Suppressor macrophage treated with lipopolysaccharide for 4 hours (primary cell): ENCODE data around the gene SERTAD1.
A peak's percentile ranks its signal among the peaks of the same experiment; 100 is the strongest.
"Not testable (repeated sequence)": the region's sequence is repeated elsewhere in the genome, so short reads cannot be mapped to it uniquely, and the experiment has no call there.

ENCODE experiments used
- DNase-seq: peaks from one replicate; pipeline ENCODE4 v3.0.0-alpha.2; 2020

SERTAD1 gene, protein sequence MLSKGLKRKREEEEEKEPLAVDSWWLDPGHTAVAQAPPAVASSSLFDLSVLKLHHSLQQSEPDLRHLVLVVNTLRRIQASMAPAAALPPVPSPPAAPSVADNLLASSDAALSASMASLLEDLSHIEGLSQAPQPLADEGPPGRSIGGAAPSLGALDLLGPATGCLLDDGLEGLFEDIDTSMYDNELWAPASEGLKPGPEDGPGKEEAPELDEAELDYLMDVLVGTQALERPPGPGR

DNA sequence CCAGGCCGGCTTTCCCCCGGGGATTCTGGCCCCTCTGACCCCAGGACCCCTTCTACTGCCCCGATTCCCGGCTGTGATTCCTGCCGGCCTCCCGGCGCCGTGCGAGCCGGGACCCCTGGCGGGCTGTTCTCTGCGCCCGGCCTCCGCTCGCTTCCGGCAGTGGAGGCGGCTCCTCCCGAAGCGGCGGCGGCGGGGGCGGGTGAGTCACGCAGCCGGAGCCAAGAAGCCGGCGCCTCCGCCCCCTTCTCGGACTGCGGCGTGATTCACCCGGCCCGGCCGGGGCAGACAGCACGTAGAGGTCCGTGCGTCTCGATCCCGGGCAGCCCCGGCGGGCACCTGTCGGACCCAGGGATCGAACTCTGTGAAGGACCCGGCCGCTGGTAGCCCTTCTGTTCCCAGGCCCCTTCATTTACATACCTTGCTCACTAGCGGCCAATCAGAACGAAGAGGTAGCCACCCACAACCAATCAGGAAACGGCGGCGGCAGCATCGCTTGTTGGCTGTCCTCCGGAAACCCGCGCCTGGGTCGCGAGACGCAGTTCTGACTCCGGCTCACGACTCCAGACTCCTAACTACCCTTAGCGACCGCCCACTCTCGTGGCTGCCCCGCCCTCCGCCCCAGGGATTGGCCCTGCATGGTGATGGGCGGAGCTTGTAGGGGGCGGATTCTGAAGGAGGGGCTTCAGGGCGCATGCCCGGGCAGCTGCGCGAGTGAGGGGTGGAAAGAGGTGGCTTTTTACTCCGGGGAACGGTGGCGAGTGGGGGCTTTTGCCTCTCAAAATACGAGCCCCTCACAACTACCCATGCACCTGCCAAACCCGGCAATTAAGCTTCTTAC lies at the start of gene SERTAD1:
SERTAD1 (minus strand) TSS at position 543 of the 838 bp plus-strand sequence. CDS start 2,446 bp downstream, outside the sequence.
- peak; percentile 100 for DNase-seq

DNA sequence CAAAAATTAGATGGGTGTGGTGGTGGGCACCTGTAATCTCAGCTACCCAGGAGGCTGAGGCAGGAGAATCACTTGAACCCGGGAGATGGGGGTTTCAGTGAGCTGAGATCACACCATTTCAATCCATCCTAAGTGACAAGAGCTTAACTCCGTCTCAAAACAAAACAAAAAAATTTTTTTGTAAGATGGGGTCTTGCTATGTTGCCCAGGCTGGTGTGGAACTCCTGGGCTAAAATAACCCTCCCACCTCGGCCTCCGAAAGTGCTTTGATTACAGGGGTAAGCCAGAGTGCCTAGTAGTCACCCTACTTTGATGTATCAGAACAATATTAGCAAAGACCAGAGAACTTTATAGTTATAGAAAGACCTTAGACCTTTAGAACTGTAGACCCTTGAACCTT lies 48.9 kb upstream of the SERTAD1 start:
- DNase-seq, result no peak

DNA sequence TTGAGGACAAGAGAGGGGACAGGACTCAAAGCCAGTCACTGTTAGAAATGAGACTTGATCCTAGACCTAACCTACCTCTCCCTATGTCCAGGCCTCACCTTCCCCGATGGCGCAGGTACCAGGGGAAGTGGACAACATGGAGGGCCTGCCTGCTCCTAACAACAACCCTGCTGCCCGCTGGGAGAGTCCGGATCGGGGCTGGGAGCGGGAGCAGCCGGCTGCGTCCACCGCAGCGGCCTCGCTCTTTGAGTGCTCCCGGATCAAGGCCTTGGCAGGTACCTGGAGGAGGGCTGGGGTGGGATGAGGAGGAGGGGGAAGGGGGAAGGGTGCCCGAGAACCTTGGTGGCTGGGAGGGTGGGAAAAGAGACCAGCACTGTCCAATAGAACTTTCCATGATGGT lies 46.7 kb upstream of the SERTAD1 start:
- DNase-seq, result no peak

DNA sequence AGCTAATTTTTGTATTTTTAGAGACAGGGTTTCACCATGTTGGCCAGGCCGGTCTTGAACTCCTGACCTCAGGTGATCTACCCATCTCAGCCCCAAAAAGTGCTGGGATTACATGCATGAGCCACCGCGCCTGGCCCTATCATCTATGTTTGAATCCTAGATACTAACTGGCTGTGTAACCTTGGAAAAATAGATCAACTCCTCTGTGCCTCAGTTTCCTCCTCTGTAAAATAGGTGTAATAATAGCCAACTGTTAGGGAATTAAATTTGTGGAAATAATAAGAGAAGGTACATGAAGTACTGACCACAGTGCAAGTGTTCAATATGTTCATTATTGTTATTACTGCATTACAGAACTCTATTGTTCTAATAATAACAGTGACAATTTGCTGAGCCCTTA lies 45.3 kb upstream of the SERTAD1 start:
- no peak for DNase-seq

DNA sequence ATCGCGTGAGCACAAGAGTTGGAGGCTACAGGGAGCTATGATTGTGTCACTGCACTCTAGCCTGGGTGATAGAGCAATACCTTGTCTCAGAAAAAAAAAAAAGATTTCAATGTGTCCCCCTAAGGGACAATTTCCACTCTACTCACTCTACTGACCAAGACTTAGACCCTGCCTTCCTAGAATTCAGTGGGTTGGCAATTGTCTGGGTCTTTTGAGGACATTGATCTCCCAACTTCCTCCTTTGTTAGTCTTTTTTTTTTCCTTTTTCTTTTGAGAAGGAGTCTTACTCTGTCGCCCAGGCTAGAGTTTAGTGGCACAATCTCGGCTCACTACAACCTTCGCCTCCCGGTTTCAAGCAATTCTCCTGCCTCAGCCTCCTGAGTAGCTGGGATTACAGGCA lies 43.2 kb upstream of the SERTAD1 start:
- peak; percentile 10 for DNase-seq

DNA sequence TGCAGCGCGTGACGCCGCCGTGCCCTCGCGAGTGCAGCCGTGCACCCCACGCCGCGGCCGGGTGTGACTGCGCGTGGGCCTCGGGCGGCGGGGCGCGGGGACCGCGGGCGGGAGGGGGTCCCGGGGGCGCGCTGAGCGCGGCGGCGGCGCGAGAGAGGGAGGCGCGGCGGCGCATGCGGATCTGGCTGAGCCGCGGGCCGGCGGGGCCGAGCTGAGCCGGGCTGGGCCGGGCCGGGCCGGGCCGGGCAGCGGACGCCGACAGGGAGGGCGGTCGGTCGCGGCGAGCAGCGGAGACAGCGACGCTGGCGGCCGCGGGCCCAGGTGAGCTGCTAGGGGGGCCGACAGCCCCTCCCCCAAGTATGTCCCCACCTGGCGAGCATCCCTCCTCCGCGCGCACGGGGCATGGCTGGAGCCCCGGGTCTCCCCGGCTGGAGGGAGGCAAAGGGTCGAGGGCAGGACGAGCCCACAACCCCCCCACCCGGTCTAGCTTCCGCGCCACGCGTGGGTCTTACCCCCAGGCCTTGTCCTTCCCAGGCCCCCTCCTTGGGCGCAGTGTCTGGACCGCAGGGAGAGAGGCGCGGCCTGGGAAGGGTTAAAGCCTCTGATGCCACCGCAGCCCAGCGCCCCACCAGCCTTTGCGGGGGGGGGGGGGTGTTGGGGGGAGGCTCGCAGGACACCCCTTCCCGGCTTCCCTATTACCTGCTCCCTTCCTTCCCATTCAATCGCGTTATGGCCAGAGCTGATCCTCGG lies 41.4 kb upstream of the SERTAD1 start, which contains the start of gene SPTBN4:
SPTBN4 (plus strand) TSS at position 17 of the 750 bp plus-strand sequence. CDS start 5,621 bp downstream, outside the sequence.
- DNase-seq, result no peak

DNA sequence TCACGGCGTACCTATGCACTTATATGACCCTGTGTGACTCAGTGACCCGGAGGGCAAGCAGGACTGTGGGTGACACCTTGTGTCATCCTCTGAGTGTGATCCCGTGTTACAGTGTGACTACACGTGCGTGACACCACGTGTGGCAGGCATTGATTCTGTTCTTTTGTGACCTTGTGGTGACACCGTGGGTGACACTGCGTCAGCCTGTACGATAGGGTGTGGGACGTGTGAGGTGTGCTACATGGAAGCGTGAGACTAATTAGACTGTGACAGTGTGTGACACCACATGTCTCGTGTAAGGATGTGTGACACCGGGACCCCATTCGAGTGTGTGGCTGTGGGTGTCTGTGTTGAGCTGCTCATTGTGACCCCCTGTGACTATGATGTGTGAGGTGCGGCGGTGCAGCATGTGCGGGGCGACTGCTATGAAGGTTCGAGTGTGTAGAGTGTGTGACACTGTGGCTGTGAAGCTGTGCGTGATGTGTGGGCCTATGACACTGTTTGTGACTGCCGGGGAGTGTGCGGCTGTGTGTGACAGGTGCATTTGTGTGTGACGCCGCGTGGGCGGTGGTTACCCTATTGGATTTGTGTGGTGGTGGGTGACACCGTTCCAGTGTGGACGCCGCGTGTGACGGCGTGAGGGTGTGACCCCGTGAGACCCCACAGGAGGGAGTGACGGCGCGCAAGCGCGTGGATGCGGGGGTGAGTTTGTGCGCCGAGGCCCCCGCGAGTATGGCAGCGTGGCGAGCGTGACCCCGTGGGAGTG lies 40.6 kb upstream of the SERTAD1 start:
- DNase-seq, result peak; percentile 78

DNA sequence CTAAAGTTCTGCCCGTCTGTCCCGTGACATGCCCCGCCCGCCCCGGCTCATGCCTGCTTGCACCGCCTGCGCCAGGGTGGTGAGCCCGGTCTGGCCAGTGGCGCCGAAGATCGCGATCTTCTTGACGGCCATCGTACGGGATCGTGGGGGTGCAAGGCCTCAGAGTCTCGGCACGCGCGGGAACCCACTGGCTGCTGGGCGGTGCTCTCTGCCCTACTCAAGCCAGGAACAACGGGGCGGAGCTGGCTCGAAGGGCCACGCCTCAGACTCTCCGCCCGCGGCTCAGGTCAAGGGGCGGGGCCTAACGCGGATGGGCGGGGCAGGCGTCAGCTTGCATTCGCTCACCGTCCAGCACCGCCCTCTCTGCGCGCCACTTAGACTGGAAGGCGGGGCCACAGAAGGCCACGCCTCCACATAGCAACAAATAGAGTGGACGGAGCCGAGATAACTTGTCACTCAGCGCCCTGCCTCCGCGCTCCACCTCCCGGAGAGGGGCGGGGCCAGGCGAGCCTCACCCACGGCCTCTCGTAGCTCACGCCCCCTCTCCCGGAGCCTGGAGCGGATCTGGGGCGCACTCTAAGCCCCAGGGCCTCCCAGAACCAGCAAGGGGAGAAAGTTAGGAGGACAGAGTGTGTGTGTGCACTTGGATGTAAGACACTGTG lies 39.9 kb upstream of the SERTAD1 start, which contains the start of gene BLVRB:
BLVRB (minus strand) TSS at position 189 of the 662 bp plus-strand sequence; CDS start at position 132, 57 bp downstream.
- DNase-seq, result peak; percentile 100

DNA sequence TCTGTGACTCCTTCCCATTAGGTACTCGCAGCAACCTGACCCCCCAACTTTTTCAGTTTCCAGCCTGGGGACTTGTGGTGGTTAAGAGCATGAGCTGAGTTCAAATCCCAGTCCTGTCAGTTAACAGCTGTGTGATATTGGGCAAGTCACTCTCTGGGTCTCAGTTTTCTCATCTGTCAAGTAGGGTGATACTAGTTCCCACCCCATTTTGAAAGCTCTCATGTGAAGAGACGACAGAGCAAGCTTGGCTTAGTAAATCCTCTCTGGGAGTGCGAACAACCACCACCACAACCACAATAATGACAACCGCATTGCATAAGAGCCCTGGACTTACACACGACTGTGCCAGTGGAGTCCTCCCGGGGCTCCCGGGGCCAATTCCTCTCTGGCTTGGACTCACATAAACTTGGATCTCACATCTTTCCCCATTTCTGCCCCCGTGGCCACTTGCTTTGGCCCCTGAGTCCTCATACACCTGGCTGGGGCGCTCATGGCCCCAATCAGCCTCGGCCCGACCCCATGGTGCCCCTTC lies 39.3 kb upstream of the SERTAD1 start:
- peak; percentile 85 for DNase-seq

DNA sequence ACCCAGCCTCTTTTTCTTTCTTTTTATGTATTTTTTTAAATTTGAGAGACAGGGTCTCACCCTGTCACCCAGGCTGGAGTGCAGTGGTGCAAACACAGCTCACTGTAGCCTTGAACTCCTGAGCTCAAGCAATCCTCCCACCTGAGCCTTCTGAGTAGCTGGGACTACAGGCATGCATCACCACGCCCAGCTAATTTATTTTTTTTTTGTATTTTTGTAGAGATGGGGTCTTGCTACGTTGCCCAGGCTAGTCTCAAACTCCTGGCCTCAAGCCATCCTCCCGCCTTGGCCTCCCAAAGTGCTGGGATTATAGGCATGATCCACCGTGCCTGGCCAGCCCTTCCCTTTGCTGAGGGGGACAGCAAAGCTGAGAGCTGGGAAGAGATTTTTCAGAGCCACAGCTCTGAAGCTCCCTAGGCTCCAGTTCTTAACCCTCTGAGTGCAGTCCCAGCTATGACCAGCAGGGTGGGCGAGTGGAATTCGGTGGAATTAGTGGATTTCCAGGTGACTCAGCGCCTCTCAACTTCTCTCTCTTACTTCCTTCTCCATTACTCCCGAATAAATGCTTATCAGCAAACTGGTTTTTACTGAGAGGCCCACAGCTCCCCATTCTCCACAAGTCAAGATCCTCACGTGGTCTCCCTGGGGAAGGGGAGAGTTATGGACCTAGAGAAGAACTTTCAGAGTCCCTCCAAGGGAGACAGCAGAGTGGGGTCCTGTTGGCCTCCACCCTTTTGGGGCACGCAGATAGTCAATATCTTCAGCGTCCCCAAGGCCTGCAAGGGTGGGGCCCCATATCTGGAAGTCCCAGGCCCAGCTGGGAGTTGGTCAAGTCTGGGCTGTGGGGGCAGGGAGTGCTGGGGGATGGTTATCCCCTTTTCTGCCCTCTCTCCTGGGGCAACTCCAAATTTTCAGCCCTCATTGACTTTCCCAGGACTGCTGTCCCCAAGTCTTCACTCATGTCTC lies 38.5 kb upstream of the SERTAD1 start:
- peak; percentile 95 for DNase-seq

DNA sequence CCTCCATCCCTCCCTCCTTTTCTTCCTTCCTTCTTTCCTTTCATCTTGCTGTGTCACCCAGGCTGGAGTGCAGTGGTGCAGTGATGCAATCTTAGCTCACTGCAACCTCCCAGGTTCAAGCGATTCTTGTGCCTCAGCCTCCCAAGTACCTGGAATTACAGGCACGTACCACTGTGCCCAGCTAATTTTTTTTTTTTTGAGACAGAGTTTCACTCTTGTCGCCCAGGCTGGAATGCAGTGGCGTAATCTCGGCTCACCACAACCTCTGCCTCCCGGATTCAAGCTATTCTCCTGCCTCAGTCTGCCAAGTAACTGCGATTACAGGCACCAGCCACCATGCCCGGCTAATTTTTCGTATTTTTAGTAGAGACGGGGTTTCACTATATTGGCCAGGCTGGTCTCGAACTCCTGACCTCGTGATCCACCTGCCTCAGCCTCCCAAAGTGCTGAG lies 37.8 kb upstream of the SERTAD1 start:
- peak; percentile 13 for DNase-seq

DNA sequence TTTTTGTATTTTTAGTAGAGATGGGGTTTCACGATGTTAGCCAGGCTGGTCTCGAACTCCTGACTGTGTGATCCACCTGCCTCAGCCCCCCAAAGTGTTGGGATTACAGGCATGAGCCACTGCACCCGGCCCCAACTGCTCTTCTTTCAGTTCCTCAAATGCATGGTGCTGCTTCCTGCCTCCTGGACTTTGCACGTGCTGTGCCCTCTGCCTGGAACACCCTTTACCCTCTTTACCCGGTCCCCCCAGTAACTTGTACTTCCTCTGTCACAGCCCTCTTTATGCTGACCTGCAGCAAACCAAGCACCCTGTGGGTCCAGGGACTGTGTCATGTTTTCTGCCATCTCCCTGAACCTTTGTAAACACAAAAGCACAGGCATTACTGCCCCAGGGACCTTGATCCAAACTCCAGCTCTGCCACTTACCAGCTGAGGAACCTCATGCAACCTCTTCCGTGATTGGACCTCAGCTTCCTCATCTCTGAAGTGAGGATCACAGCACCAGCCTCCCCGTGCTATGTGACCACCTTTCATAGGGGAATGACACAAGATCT lies 36.0 kb upstream of the SERTAD1 start:
- peak; percentile 58 for DNase-seq

DNA sequence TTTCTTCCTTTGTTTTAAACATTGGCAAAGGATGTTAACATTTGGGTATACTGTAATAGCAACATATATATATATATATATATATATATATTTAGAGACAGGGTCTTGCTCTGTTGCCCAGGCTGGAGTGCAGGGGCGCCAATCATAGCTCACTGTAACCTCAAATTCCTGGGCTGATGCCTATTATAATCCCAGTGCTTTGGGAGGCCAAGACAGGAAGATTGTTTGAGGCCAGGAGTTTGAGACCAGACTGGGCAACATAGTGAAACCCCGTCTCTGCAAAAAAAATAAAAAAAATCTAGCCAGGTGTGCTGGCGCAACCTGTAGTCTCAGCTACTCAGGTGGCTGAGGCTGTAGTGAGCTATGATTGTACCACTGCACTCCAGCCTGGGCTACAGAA lies 34.4 kb upstream of the SERTAD1 start:
- no peak for DNase-seq

DNA sequence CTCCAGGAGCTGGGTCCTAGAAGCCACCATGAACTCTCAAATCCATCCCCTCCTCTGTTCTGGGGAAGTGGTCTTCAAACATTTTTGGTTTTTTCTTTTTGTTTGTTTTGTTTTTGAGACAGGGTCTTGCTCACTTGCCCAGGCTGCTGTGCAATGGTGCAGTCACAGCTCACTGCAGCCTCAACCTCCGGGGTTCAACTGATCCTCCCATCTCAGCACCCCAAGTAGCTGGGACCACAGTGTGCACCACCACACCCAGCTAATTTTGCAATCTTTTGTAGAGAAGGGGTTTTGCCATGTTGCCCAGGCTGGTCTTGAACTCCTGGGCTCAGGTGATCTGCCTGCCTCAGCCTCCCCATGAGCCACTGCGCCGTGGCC lies 32.8 kb upstream of the SERTAD1 start:
- no peak for DNase-seq

DNA sequence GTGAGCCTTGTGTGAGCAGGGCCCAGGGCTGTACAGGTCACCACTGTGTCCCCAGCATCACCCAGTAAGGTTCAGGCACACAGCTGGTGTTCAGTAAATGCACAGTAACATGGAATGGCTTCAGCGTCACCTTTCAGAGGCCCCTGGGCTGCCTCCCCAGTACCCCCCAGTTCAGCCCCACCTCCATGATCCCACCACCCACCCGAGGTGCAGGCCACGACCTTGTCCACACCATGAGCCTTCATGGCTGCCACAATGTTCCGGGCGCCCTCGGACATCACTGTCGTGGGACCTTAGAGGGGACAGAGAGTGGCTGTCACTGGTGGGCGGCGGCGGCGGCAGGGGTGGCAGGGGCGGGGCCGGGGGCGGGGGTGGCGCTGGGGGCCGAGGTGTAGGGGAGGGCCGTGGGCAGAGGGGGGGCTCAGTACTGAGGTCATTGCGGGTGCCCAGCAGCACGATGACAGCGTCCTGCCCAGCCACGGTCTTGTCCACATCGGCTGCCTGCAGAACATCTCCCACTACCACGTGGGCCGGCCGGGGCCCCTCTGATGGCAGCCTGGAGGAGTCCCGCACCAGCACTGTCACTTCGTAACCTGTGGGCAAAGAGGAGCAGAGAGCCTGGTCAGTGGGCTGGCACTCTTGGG lies 32.3 kb upstream of the SERTAD1 start:
- DNase-seq, result no peak

DNA sequence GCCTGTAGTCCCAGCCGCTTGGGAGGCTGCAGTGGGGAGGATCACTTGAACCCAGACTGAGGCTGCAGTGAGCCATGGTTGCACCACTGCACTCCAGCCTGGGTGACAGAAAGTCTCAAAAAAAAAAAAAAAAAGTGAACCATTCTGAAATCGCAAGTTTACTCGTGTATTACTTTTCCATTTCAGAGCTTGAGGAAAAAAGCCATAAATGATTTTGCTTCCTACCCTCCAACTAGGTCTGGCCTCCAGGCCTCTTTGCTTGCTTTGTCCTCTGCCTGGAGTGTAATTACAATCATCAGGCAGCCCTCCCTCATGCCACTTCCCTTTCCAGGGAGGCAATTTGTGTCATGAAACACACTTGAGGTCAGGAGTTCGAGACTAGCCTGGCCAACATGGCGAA lies 31.3 kb upstream of the SERTAD1 start:
- no peak for DNase-seq

DNA sequence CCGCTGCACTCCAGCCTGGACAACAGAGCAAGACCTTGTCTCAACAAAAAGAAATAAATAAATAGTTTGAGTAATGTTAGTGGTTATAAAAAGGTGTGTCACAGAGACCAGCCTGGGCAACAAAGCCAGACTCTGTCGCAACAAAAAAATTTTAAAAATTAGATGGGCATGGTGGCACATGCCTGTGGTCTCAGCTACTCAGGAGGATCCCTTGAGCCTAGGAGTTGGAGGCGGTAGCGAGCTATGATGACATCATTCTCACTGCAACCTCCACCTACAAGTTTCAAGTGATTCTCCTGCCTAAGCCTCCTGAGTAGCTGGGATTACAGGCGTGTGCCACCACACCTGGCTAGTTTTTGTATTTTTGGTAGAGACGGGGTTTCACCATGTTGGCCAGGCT lies 28.2 kb upstream of the SERTAD1 start:
- DNase-seq, result not testable (repeated sequence)

DNA sequence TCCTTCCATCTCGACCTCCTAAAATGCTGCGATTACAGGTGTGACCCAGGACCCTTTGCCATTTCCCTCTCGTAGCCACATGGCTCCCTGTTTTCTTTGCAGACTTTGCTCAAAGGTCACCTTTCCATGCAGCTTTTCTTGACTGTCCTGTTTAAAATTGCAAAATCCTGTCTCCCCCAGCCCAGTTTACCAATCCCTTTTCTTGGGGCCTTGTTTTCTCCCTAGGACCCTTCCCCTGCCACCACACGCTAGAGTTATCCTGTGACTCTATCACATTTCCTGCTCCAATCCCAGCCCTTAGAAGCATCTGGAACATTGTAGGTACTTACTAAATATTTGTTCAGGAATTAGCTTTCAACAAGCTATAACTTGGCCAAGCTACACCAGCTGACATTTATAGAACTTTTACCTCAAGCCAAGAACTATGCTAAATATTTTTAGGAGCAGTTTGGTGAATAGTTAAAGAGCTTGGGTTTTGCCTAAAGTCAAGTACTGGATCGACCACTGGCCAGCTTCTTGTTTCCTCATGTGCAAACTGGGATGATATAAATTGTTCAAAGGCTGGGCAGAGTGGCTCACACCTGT lies 27.5 kb upstream of the SERTAD1 start:
- DNase-seq, result no peak

DNA sequence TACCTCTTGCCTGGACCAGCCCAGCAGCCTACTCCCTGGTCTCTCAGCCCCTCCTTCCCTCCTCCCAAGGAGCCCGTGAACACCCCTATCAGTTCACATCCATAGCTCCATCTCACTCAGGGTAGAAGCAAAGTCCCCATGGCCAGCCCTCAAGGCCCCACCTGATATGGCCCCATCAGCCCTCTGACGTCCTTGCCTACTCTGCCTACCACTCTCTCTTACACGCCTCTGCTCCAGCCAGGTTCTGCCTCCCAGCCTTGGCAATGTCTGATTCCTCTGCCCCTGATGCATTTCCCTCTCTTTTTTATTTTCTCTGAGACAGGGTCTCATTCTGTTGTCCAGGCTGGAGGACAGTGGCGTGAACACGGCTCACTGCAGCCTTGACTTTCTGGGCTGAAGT lies 26.2 kb upstream of the SERTAD1 start:
- no peak for DNase-seq
